ENCODE measurements around the gene DIP2A. TPM values are rescaled to one million over a fixed set of nuclear protein-coding genes. Genes with fewer than 3 reads are reported as not detected.

Gene DIP2A
- total and polyA plus RNA-seq, 2 of the 8 experiments (the other 6 are each of a cell fraction or from before 2014, with no cell fraction given), result 16.0 to 27.1 TPM

DNA sequence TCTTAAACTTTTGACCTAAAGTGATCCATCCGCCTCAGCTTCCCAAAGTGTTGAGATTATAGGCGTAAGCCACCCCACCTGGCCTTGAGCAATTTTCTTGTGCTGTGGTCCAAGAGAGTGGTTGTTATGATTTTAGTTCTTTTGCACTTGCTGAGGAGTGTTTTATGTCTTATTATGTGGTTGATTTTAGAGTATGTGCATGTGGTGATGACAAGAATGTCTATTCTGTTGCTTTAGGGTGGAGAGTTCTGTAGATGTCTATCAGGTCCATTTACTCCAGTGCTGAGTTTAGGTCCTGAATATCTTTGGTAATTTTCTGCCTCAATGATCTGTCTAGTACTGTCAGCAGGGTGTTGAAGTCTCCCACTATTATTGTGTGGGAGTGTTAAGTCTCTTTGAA lies 157.4 kb downstream of the DIP2A start (continued):
- TF ChIP-seq SAP30 (IDR thresholded peaks at IDR 0.05; ENCODE audit: insufficient read depth, insufficient replicate concordance, low read length) (no peak), KDM1A (IDR thresholded peaks at IDR 0.05; ENCODE audit: borderline replicate concordance, low read length) (no peak), BCL11A (IDR thresholded peaks at IDR 0.05; ENCODE audit: low read depth in 2 of 2, low read length in 2 of 2) (no peak)
